CD14-positive monocyte (primary cell): ENCODE measurements around the gene GLI3. TPM values are rescaled to one million over a fixed set of nuclear protein-coding genes. Genes with fewer than 3 reads are reported as not detected.

ENCODE experiments used
- DNase-seq, 3 donors: peaks; one replicate each; pipeline ENCODE4 v3.0.0-alpha.2; 2011 to 2022
- H2AFZ ChIP-seq: 2 replicates; pipeline ENCODE4 v1.6.0; 2012; ENCODE audit warnings: mild to moderate bottlenecking, low read depth, low read length, inconsistent platforms; ENCODE audit not compliant: insufficient read depth, poor library complexity, severe bottlenecking
- H3K27ac ChIP-seq, 2 donors: 1 replicate in 1 of 2; 2 replicates in 1 of 2; pipeline ENCODE4 v1.5.1; 2012 to 2013; ENCODE audit warnings: low read length in 2 of 2, control low read depth in 1 of 2, inconsistent platforms in 1 of 2, low read depth in 1 of 2, mild to moderate bottlenecking in 1 of 2
- H3K27me3 ChIP-seq, 2 donors: one replicate each; pipeline versions ENCODE4 v1.6.0 to v1.6.1; 2011 to 2013; ENCODE audit warnings: low read length in 2 of 2; ENCODE audit not compliant: control insufficient read depth in 2 of 2, insufficient read depth in 2 of 2
- H3K36me3 ChIP-seq, 2 donors: replicated peaks in 1 of 2; 1 replicate in 1 of 2; 2 replicates in 1 of 2; pipeline versions ENCODE4 v1.5.1 to v1.6.1; 2012 to 2013; ENCODE audit warnings: low read length in 2 of 2, control low read depth in 1 of 2, inconsistent platforms in 1 of 2, mild to moderate bottlenecking in 1 of 2; ENCODE audit not compliant: insufficient read depth in 2 of 2, control insufficient read depth in 1 of 2
- H3K4me1 ChIP-seq, 2 donors: 1 replicate in 1 of 2; 2 replicates in 1 of 2; pipeline versions ENCODE4 v1.5.1 to v1.6.1; 2012 to 2013; ENCODE audit warnings: low read length in 2 of 2, control low read depth in 1 of 2, inconsistent platforms in 1 of 2, mild to moderate bottlenecking in 1 of 2, moderate library complexity in 1 of 2; ENCODE audit not compliant: insufficient read depth in 2 of 2, control insufficient read depth in 1 of 2
- H3K4me2 ChIP-seq: replicated peaks from 2 replicates; pipeline ENCODE3; 2012; ENCODE audit warnings: low read length, moderate library complexity, mild to moderate bottlenecking; ENCODE audit not compliant: poor library complexity, severe bottlenecking; ENCODE audit errors: extremely low read depth
- H3K4me3 ChIP-seq, 3 experiments: fragments of 200-600 bp in 1 of 3; sonication (generic) in 1 of 3; replicated peaks in 1 of 3; 1 replicate in 2 of 3; 2 replicates in 1 of 3; pipeline ENCODE4 v1.5.1; 2011 to 2013; ENCODE audit warnings: low read length in 3 of 3, mild to moderate bottlenecking in 3 of 3, control low read depth in 2 of 3, low read depth in 2 of 3, inconsistent platforms in 1 of 3, moderate library complexity in 1 of 3
- H3K79me2 ChIP-seq: 2 replicates; pipeline ENCODE4 v1.6.0; 2012; ENCODE audit warnings: mild to moderate bottlenecking, control low read depth, inconsistent platforms, low read length, moderate library complexity; ENCODE audit not compliant: insufficient read depth
- H3K9ac ChIP-seq: 2 replicates; pipeline ENCODE4 v1.6.0; 2017; ENCODE audit warnings: low read length, mild to moderate bottlenecking; ENCODE audit not compliant: insufficient read depth, poor library complexity, severe bottlenecking
- H3K9me3 ChIP-seq, 2 donors: replicated peaks in 1 of 2; 1 replicate in 1 of 2; 2 replicates in 1 of 2; pipeline versions ENCODE4 v1.5.1 to v1.6.1; 2012 to 2013; ENCODE audit warnings: low read length in 2 of 2, control low read depth in 1 of 2; ENCODE audit not compliant: control insufficient read depth in 1 of 2, insufficient read depth in 1 of 2
- H4K20me1 ChIP-seq: 2 replicates; pipeline ENCODE4 v1.6.0; 2012; ENCODE audit warnings: mild to moderate bottlenecking, low read length, control low read depth, moderate library complexity; ENCODE audit not compliant: insufficient read depth
- H3K27ac Mint-ChIP-seq, 7 donors: one replicate each; pipeline ENCODE4 v1.8.0; 2020; ENCODE audit warnings: mild to moderate bottlenecking in 7 of 7, mixed read lengths in 7 of 7, moderate library complexity in 6 of 7, inconsistent platforms in 2 of 7
- H3K27me3 Mint-ChIP-seq, 3 donors: one replicate each; pipeline ENCODE4 v1.8.0; 2021 to 2022; ENCODE audit warnings: low read depth in 3 of 3, mild to moderate bottlenecking in 3 of 3, mixed read lengths in 3 of 3, moderate library complexity in 3 of 3, inconsistent platforms in 1 of 3
- H3K36me3 Mint-ChIP-seq, 2 donors: one replicate each; pipeline ENCODE4 v1.8.0; 2020; ENCODE audit warnings: mixed read lengths in 2 of 2, inconsistent platforms in 1 of 2, mild to moderate bottlenecking in 1 of 2
- H3K4me1 Mint-ChIP-seq: one replicate; pipeline ENCODE4 v1.8.0; 2020; ENCODE audit warnings: mild to moderate bottlenecking, mixed read lengths
- H3K4me3 Mint-ChIP-seq, 2 donors: one replicate each; pipeline ENCODE4 v1.8.0; 2020; ENCODE audit warnings: mild to moderate bottlenecking in 2 of 2, mixed read lengths in 2 of 2, moderate library complexity in 1 of 2
- H3K9me3 Mint-ChIP-seq, 7 donors: one replicate each; pipeline ENCODE4 v1.8.0; 2020 to 2022; ENCODE audit warnings: mixed read lengths in 7 of 7, mild to moderate bottlenecking in 6 of 7, moderate library complexity in 6 of 7, inconsistent platforms in 2 of 7
- WGBS: methylation state at CpG from one replicate; pipeline ENCODE4 v1.1.5; 2013; ENCODE audit warnings: missing lambda C conversion rate; ENCODE audit not compliant: insufficient coverage; 5-methylcytosine and 5-hydroxymethylcytosine counted together
- intact Hi-C, 2 donors: fragments of 100-400 bp; cut with micrococcal nuclease; formaldehyde crosslinking; loops; one replicate each; pipeline versions ENCODE4 v1.15.0 to v1.15.1; 2023
- polyA plus RNA-seq, 3 donors: library from polyadenylated mRNA; depleted of rRNA in 1 of 3; unstranded in 2 of 3; stranded (reverse) in 1 of 3; fragments of 300-500 nt in 2 of 3; fragments of >200 nt in 1 of 3; fragmentation: Illumina TruSeq in 2 of 3; gene quantifications; 1 replicate in 2 of 3; 2 replicates in 1 of 3; pipeline ENCODE4 v1.2.3, GENCODE V29; 2012 to 2021
- TF ChIP-seq, protein P1 (sequence below): fragments of 200-600 bp; IDR thresholded peaks from one replicate; pipeline ENCODE4 v1.8.0; 2022; ENCODE audit warnings: antibody characterized with exemption, mild to moderate bottlenecking

Gene GLI3
- polyA plus RNA-seq, 3 donors = not detected

DNA sequence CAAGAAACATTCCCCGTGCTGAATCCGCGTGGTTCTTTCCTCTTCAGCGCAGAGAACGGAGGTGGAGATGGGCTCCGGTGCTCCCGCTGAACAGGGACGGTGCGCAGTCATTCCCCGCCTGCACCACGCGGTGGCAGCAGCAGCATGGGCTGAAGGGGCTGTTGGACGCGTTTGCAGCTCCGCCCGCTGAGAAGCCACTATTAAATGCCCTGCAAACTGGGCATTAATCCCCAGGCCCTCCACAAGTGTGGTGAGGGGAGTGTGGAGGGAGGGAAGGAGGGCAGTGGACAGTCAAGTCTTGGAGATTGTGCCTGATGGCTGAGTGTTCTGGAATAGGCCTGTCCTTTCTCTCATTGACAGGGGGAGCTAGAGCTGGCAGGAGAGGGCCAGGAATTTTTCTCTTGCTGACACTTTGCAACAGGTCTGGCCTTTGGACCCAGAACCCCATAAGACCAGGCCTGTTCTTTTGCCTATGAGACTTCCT lies 293.9 kb downstream of the GLI3 start:
- Mint-ChIP-seq H3K27ac (no peak overlapping the region), H3K27me3 (peaks cover 12 to 25% (median 16%) of the 10 kb centered on the region in 3 donors)

DNA sequence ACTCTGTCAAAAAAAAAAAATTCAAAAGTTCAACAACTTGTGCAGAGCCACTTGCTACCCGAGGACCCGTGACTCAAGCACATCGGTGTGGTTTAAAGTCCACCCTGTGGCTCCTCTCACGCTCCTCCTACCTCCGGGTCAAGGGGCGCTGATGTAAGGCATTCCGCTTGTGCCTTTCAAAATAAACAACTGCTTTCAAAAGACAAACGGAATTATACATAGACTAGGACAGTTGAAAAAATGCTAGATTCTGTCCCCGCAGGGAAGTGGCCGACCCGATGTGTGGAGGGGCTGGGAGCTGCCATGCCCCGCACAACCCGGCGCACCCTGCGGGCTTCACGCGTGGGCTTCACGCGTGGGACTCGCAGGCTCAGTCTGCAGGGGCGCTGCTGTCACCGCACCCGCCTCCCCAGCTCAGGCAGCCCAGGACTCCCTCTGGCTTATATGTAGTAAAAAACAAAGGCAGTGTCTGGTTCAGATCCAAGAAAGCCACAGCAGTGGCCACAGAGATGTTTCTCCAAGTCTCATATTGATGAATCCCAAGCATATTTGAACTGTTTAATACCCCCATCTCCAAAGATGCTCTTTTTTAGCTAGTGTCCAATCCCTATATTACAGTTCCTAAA lies 294.4 kb downstream of the GLI3 start:
- Histone ChIP-seq H3K36me3 (no peaks in the 10 kb centered on the region), H3K9ac (no peak overlapping the region), H3K4me1 (peaks cover 4 to 7% of the 10 kb centered on the region in 2 donors), H4K20me1 (no peaks in the 10 kb centered on the region), H2AFZ (peak overlapping the region; percentile 63), H3K9me3 (no peaks in the 10 kb centered on the region), H3K79me2 (no peaks in the 10 kb centered on the region), H3K27ac (no peak overlapping the region), H3K4me3 (no peak overlapping the region), H3K27me3 (peaks cover 0 to 14% of the 10 kb centered on the region in 2 donors), H3K4me2 (no peak overlapping the region)
- Mint-ChIP-seq H3K4me1 (peaks cover 8% of the 10 kb centered on the region), H3K4me3 (peak overlapping the region in 1 of 2 donors; percentile 78), H3K27me3 (peaks cover 12 to 25% (median 16%) of the 10 kb centered on the region in 3 donors), H3K9me3 (peaks cover 0 to 2% (median 0%) of the 10 kb centered on the region in 7 donors), H3K27ac (no peak overlapping the region), H3K36me3 (no peaks in the 10 kb centered on the region)
- 74% methylated on average over 16 of the region's 23 CpGs for WGBS
- no peak for DNase-seq
- TF ChIP-seq, protein P1, sequence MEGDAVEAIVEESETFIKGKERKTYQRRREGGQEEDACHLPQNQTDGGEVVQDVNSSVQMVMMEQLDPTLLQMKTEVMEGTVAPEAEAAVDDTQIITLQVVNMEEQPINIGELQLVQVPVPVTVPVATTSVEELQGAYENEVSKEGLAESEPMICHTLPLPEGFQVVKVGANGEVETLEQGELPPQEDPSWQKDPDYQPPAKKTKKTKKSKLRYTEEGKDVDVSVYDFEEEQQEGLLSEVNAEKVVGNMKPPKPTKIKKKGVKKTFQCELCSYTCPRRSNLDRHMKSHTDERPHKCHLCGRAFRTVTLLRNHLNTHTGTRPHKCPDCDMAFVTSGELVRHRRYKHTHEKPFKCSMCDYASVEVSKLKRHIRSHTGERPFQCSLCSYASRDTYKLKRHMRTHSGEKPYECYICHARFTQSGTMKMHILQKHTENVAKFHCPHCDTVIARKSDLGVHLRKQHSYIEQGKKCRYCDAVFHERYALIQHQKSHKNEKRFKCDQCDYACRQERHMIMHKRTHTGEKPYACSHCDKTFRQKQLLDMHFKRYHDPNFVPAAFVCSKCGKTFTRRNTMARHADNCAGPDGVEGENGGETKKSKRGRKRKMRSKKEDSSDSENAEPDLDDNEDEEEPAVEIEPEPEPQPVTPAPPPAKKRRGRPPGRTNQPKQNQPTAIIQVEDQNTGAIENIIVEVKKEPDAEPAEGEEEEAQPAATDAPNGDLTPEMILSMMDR = no peak
- intact Hi-C loops = loop anchor here in 1 of 2 donors (5.0 kb wide), 2 partner anchors 1320 to 1495 kb away; no protein-coding TSS in a partner anchor

More for the DNA sequence above, 293.9 kb downstream of the GLI3 start:
- peaks cover 0 to 2% (median 0%) of the 10 kb centered on the region in 7 donors for H3K9me3 Mint-ChIP-seq
- TF ChIP-seq, protein P1 = peak; percentile 95
- no peak overlapping the region for H3K4me2 ChIP-seq
- H3K4me3 Mint-ChIP-seq = peak overlapping the region in 1 of 2 donors; percentile 78
- peak; percentile 49 to 62 (median 56) for DNase-seq
- no peaks in the 10 kb centered on the region for H3K36me3 ChIP-seq
- H3K4me1 ChIP-seq = peaks cover 4 to 7% of the 10 kb centered on the region in 2 donors
- no peak overlapping the region for H3K27ac ChIP-seq
- H3K79me2 ChIP-seq = no peaks in the 10 kb centered on the region
- peaks cover 0 to 14% of the 10 kb centered on the region in 2 donors for H3K27me3 ChIP-seq
- H2AFZ ChIP-seq = peak overlapping the region; percentile 63
- peaks cover 8% of the 10 kb centered on the region for H3K4me1 Mint-ChIP-seq
- no peak overlapping the region for H3K9ac ChIP-seq
- no peaks in the 10 kb centered on the region for H3K36me3 Mint-ChIP-seq
- H3K4me3 ChIP-seq = no peak overlapping the region
- WGBS = 0% methylated on average over 16 of the region's 16 CpGs
- no peaks in the 10 kb centered on the region for H3K9me3 ChIP-seq
- H4K20me1 ChIP-seq = no peaks in the 10 kb centered on the region
- intact Hi-C loops = loop anchor here in 1 of 2 donors (5.0 kb wide), 2 partner anchors 1319 to 1494 kb away; no protein-coding TSS in a partner anchor
